ENCODE data around the gene CHGA. TPM values are rescaled to one million over a fixed set of nuclear protein-coding genes. Genes with fewer than 3 reads are reported as not detected.

The CHGA gene
- total and polyA plus RNA-seq, 10 of the 15 experiments (the other 5 are each of a cell fraction or from before 2014, with no cell fraction given), result 0.11 to 0.23 TPM; not detected in 8

GRCh38 chr14:92960706-92961566 lies 38.0 kb downstream of the CHGA start:
- BruUV-seq (replicated peaks), result no TSS peak
- ATAC-seq, result no peak
- POLR2A ChIA-PET, result no interaction called here
- Histone ChIP-seq H3K27me3 (replicated peaks in 1 of 2; ENCODE audit: control insufficient read depth in 2 of 2, insufficient read depth in 2 of 2, low read length in 1 of 2) (no peaks in the 10 kb centered on the region), H3K4me2 (ENCODE audit: control insufficient read depth, insufficient read depth) (no peak overlapping the region), H3K79me2 (ENCODE audit: control insufficient read depth, insufficient read depth, low read length) (no peaks in the 10 kb centered on the region), H3K4me1 (ENCODE audit: control insufficient read depth, insufficient read depth, low read length) (no peaks in the 10 kb centered on the region), H3K4me3 (no peak overlapping the region), H2AFZ (ENCODE audit: control insufficient read depth, low read depth, low read length) (no peak overlapping the region), H3K9me3 (replicated peaks; ENCODE audit: control insufficient read depth, insufficient read depth, low read length) (no peaks in the 10 kb centered on the region), H4K20me1 (ENCODE audit: control insufficient read depth, insufficient read depth) (no peaks in the 10 kb centered on the region; the same call in 1 of the 2 replicates), H3K27ac (ENCODE audit: control insufficient read depth, insufficient read depth) (no peak overlapping the region), H3K36me3 (ENCODE audit: control insufficient read depth in 2 of 2, insufficient read depth in 2 of 2, low read length in 1 of 2) (peaks cover 0 to 39% of the 10 kb centered on the region in 2 experiments; a peak in 3 of 4 replicates), H3K9ac (ENCODE audit: control insufficient read depth, insufficient read depth, low read length) (no peak overlapping the region)
- RAD21 ChIA-PET (ENCODE audit: unreplicated experiment), result no interaction called here
- CTCF ChIA-PET, result no interaction called here
- no peak for FAIRE-seq
- no peak for TF ChIP-seq NFYB (IDR thresholded peaks at IDR 0.05; ENCODE audit: insufficient read depth, low read depth, low read length)
- TF ChIP-seq EP300 (IDR thresholded peaks at IDR 0.05; ENCODE audit: borderline replicate concordance in 1 of 2, control insufficient read depth in 1 of 2, low read depth in 2 of 2, low read length in 2 of 2), result no peak
- no peak for TF ChIP-seq BCL11A (IDR thresholded peaks at IDR 0.05; ENCODE audit: low read depth, low read length)
- TF ChIP-seq IRF5 (IDR thresholded peaks at IDR 0.05; ENCODE audit: borderline replicate concordance), result no peak
- TF ChIP-seq CHD4 (IDR thresholded peaks at IDR 0.05), result no peak
- no peak for TF ChIP-seq CBX5 (IDR thresholded peaks at IDR 0.05; ENCODE audit: low read depth)
- TF ChIP-seq PML (IDR thresholded peaks at IDR 0.05; ENCODE audit: low read length), result no peak
- TF ChIP-seq ZBTB33 (IDR thresholded peaks at IDR 0.05), result no peak
- no peak for TF ChIP-seq BCL3 (IDR thresholded peaks at IDR 0.05; ENCODE audit: borderline replicate concordance, insufficient read depth, low read depth, low read length, poor library complexity, severe bottlenecking)
- no peak for TF ChIP-seq ZNF217 (IDR thresholded peaks at IDR 0.05)
- TF ChIP-seq, protein P1, sequence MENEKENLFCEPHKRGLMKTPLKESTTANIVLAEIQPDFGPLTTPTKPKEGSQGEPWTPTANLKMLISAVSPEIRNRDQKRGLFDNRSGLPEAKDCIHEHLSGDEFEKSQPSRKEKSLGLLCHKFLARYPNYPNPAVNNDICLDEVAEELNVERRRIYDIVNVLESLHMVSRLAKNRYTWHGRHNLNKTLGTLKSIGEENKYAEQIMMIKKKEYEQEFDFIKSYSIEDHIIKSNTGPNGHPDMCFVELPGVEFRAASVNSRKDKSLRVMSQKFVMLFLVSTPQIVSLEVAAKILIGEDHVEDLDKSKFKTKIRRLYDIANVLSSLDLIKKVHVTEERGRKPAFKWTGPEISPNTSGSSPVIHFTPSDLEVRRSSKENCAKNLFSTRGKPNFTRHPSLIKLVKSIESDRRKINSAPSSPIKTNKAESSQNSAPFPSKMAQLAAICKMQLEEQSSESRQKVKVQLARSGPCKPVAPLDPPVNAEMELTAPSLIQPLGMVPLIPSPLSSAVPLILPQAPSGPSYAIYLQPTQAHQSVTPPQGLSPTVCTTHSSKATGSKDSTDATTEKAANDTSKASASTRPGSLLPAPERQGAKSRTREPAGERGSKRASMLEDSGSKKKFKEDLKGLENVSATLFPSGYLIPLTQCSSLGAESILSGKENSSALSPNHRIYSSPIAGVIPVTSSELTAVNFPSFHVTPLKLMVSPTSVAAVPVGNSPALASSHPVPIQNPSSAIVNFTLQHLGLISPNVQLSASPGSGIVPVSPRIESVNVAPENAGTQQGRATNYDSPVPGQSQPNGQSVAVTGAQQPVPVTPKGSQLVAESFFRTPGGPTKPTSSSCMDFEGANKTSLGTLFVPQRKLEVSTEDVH (IDR thresholded peaks at IDR 0.05; ENCODE audit: low read depth, partially characterized antibody), result no peak
- TF ChIP-seq TBL1XR1 (IDR thresholded peaks at IDR 0.05; ENCODE audit: low read depth, low read length), result no peak
- TF ChIP-seq ZNF207 (IDR thresholded peaks at IDR 0.05; ENCODE audit: borderline replicate concordance), result no peak
- TF ChIP-seq SREBF2 (IDR thresholded peaks at IDR 0.05; ENCODE audit: low read length), result no peak
- TF ChIP-seq WRNIP1 (IDR thresholded peaks at IDR 0.05; ENCODE audit: borderline replicate concordance, low read depth, low read length), result no peak
- TF ChIP-seq NRF1 (conservative IDR thresholded peaks at IDR 0.05; ENCODE audit: low read depth, low read length), result no peak
- no peak for TF ChIP-seq SMARCA5 (IDR thresholded peaks at IDR 0.05)
- SMC1A ChIA-PET (ENCODE audit: uncharacterized antibody, unreplicated experiment), result no interaction called here
- DNase-seq (ENCODE audit: low read depth, low spot score), result no peak
- WGBS (ENCODE audit: insufficient coverage, insufficient replicate concordance, low lambda C conversion rate, missing lambda C conversion rate), result 79% methylated on average over 18 of the region's 18 CpGs
- intact Hi-C loops (cut with micrococcal nuclease; ENCODE audit: unreplicated experiment), result no loop called here
- in situ Hi-C loops (cut with MboI), result no loop called here

All from GM12878 (cell line).